ENCODE data around the gene JPH4.
A peak's percentile ranks its signal among the peaks of the same experiment; 100 is the strongest.

DNA sequence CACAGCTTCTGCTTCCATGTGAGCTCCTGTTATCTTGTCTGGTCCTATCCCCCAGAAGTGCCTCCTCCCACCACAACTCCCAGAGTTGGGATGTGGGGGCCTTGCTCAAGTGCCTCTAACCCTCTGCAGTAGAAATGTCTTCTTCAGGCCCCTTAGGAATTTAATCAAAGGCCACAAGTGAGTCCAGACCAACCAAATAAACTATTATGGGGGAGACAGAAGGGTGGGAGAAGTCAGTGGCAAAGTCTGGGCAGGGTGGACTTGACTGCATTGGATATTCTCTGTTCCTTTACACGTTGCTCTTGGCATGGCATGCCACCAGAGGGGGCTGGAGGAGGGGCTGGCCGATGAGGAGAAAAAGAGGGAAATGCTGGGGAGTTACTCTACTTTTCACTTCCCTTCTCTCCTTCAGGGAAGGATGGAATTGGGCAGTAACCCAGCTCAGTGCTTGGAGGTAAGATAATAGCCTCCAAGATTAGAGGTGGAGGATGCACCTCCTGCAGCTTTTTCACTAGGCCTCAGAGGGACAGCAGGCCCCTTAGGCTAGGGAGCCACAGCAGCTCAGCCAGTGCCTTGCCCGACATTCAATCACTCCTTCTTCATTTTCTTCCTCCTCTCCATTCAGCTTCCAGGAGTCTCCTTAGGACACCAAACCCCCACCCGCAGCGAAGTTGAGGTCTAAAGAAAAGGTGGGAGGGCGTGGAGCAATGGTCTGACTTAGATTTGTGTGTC lies 9.8 kb downstream of the JPH4 start:
- TF ChIP-seq EZH2 (IDR thresholded peaks at IDR 0.05; ENCODE audit: borderline replicate concordance, low read depth, low read length, severe bottlenecking) (no peak), FOS (IDR thresholded peaks at IDR 0.05; ENCODE audit: borderline replicate concordance, insufficient read depth, low read length) (no peak), CTCF (IDR thresholded peaks at IDR 0.05; ENCODE audit: extremely low read depth in 1 of 2, insufficient read depth in 1 of 2, low read depth in 1 of 2, low read length in 2 of 2) (peak; percentile 32 to 53), POLR2A (IDR thresholded peaks at IDR 0.05; ENCODE audit: low read depth, low read length) (no peak), POLR2AphosphoS5 (IDR thresholded peaks at IDR 0.05; ENCODE audit: insufficient read depth, low read depth, low read length) (no peak), GATA2 (IDR thresholded peaks at IDR 0.05; ENCODE audit: insufficient read depth, insufficient read length, low read depth, low read length) (no peak), JUN (IDR thresholded peaks at IDR 0.05; ENCODE audit: borderline replicate concordance, insufficient read depth, insufficient read length, low read depth) (no peak)
- TF ChIP-seq, protein P1, sequence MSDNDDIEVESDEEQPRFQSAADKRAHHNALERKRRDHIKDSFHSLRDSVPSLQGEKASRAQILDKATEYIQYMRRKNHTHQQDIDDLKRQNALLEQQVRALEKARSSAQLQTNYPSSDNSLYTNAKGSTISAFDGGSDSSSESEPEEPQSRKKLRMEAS (IDR thresholded peaks at IDR 0.05; ENCODE audit: insufficient read depth, insufficient read length), result no peak
